HG03354 (cell line): Measurements from ENCODE around the gene HBG1.
A peak's percentile ranks its signal among the peaks of the same experiment; 100 is the strongest.
"Not testable (repeated sequence)": the region's sequence is repeated elsewhere in the genome, so short reads cannot be mapped to it uniquely, and the experiment has no call there.

Experiments
- ATAC-seq: cut with Tn5 transposase; IDR thresholded peaks from one replicate; pipeline ENCODE4 v1.9.1; 2021; ENCODE audit warnings: mild to moderate bottlenecking; ENCODE audit not compliant: unreplicated experiment, poor library complexity, severe bottlenecking

HBG1 gene

GRCh38 chr11:5250543-5251204, 1.0 kb upstream of the HBG1 start:
- no peak for ATAC-seq

- not testable (repeated sequence) for ATAC-seq
Observed at GRCh38 chr11:5248498-5248897, 1.2 kb downstream of the HBG1 start.

GRCh38 chr11:5247472-5248192, 2.0 kb downstream of the HBG1 start:
- no peak for ATAC-seq

GRCh38 chr11:5246772-5247471, 2.7 kb downstream of the HBG1 start:
- no peak for ATAC-seq

GRCh38 chr11:5245155-5245554, 4.5 kb downstream of the HBG1 start:
- ATAC-seq: no peak

GRCh38 chr11:5243816-5244180, 5.9 kb downstream of the HBG1 start:
- no peak for ATAC-seq

- no peak for ATAC-seq
Observed at GRCh38 chr11:5242933-5243815, 6.5 kb downstream of the HBG1 start.

- no peak for ATAC-seq
Observed at GRCh38 chr11:5242208-5242607, 7.4 kb downstream of the HBG1 start.

GRCh38 chr11:5241458-5241857, 8.2 kb downstream of the HBG1 start:
- ATAC-seq: no peak

GRCh38 chr11:5240458-5240857, 9.2 kb downstream of the HBG1 start:
- no peak for ATAC-seq

- ATAC-seq: no peak
Observed at GRCh38 chr11:5240056-5240455, 9.6 kb downstream of the HBG1 start.

GRCh38 chr11:5239046-5239445, 10.6 kb downstream of the HBG1 start:
- no peak for ATAC-seq

GRCh38 chr11:5238486-5238885, 11.2 kb downstream of the HBG1 start:
- no peak for ATAC-seq

- no peak for ATAC-seq
Observed at GRCh38 chr11:5237420-5237819, 12.2 kb downstream of the HBG1 start.

- no peak for ATAC-seq
Observed at GRCh38 chr11:5235364-5236095, 14.1 kb downstream of the HBG1 start.

- ATAC-seq: peak; percentile 85
Observed at GRCh38 chr11:5234381-5234834, 15.2 kb downstream of the HBG1 start, which contains the start of gene HBD. Gene HBD, minus strand, starts transcription at chr11:5234483. Its CDS starts 50 bp downstream, at chr11:5234433.

- ATAC-seq: no peak
Observed at GRCh38 chr11:5233307-5233706, 16.4 kb downstream of the HBG1 start.

GRCh38 chr11:5232821-5233220, 16.8 kb downstream of the HBG1 start:
- no peak for ATAC-seq

GRCh38 chr11:5232176-5232575, 17.5 kb downstream of the HBG1 start:
- ATAC-seq: no peak
